SK-N-MC (cell line): ENCODE results near the gene UBE2F.

ENCODE experiments used
- EZH2 ChIP-seq: fragments of 200-600 bp; sonication (generic); IDR thresholded peaks from one replicate; pipeline ENCODE4 v1.6.1; 2017; ENCODE audit warnings: antibody characterized with exemption
- FOXP2 ChIP-seq: optimal IDR thresholded peaks from 2 replicates; pipeline ENCODE3; 2011; ENCODE audit warnings: mild to moderate bottlenecking, moderate library complexity; ENCODE audit not compliant: insufficient read depth; ENCODE audit errors: extremely low read length, control extremely low read depth
- POLR2AphosphoS5 ChIP-seq: IDR thresholded peaks from 2 replicates; pipeline ENCODE4 v1.6.1; 2012; ENCODE audit warnings: mild to moderate bottlenecking, low read depth, low read length, borderline replicate concordance

GRCh38 chr2:237997521-237997920, 30.7 kb downstream of the UBE2F start:
- TF ChIP-seq POLR2AphosphoS5: no peak
- TF ChIP-seq FOXP2: no peak
- no peak for TF ChIP-seq EZH2
